GM12878 (cell line): ENCODE results near the gene DYNLT2B. TPM values are rescaled to one million over a fixed set of nuclear protein-coding genes. Genes with fewer than 3 reads are reported as not detected.

Experiments used
- ATAC-seq: fragments of 200-7000 bp; cut with Tn5 transposase; 3 replicates; pipeline ENCODE4 v1.9.1; 2020; ENCODE audit warnings: mild to moderate bottlenecking, moderate library complexity
- BruUV-seq: library from RNA; stranded (reverse); fragments of 400-500 nt; replicated peaks from 2 replicates; lab custom pipeline; 2021; lab: Mats Ljungman, UMichigan
- CTCF ChIA-PET: fragments of 300-600 bp; sonication (Branson Sonifier 250); formaldehyde crosslinking; extraction: SDS; loops from one replicate; lab custom pipeline; 2021; ENCODE audit warnings: inconsistent platforms; lab: Yijun Ruan, JAX
- POLR2A ChIA-PET: fragments of 350-600 bp; formaldehyde crosslinking; extraction: SDS; loops from one replicate; lab custom pipeline; 2021; ENCODE audit warnings: inconsistent platforms; lab: Charles Lee
- RAD21 ChIA-PET: fragments of 300-600 bp; sonication (Branson Sonifier 250); formaldehyde crosslinking; loops from one replicate; lab custom pipeline; 2023; ENCODE audit warnings: antibody characterized with exemption; ENCODE audit not compliant: unreplicated experiment; lab: Charles Lee
- SMC1A ChIA-PET: fragments of 300-600 bp; sonication (Branson Sonifier 250); formaldehyde crosslinking; loops from one replicate; lab custom pipeline; 2023; ENCODE audit not compliant: unreplicated experiment, uncharacterized antibody; lab: Charles Lee
- DNase-seq: peaks from one replicate; pipeline ENCODE4 v3.0.0-alpha.2; 2011; ENCODE audit warnings: low read depth, low spot score
- FAIRE-seq: peaks from 3 replicates; lab custom pipeline; 2011; peaks lifted over from hg19 to GRCh38; lab: Jason Lieb, UNC
- H2AFZ ChIP-seq: 2 replicates; pipeline ENCODE4 v1.6.0; 2011; ENCODE audit warnings: low read depth, low read length, control low read depth; ENCODE audit not compliant: control insufficient read depth
- H3K27ac ChIP-seq: 2 replicates; pipeline ENCODE4 v1.5.1; 2011; ENCODE audit warnings: control low read depth; ENCODE audit not compliant: control insufficient read depth, insufficient read depth
- H3K27me3 ChIP-seq, 2 experiments: replicated peaks in 1 of 2; 2 replicates each; pipeline versions ENCODE4 v1.6.0 to v1.6.1; 2011; ENCODE audit warnings: low read length in 1 of 2; ENCODE audit not compliant: control insufficient read depth in 2 of 2, insufficient read depth in 2 of 2
- H3K36me3 ChIP-seq, 2 experiments: 2 replicates each; pipeline ENCODE4 v1.5.1; 2011; ENCODE audit warnings: low read length in 1 of 2; ENCODE audit not compliant: control insufficient read depth in 2 of 2, insufficient read depth in 2 of 2
- H3K4me1 ChIP-seq: 2 replicates; pipeline ENCODE4 v1.6.1; 2011; ENCODE audit warnings: mild to moderate bottlenecking, low read length, moderate library complexity, mixed read lengths; ENCODE audit not compliant: control insufficient read depth, insufficient read depth
- H3K4me2 ChIP-seq: 2 replicates; pipeline ENCODE4 v1.6.0; 2011; ENCODE audit warnings: control low read depth; ENCODE audit not compliant: control insufficient read depth, insufficient read depth
- H3K4me3 ChIP-seq: fragments of 200-600 bp; sonication (generic); 2 replicates; pipeline ENCODE4 v1.5.1; 2016
- H3K79me2 ChIP-seq: 2 replicates; pipeline ENCODE4 v1.6.0; 2011; ENCODE audit warnings: low read length; ENCODE audit not compliant: control insufficient read depth, insufficient read depth
- H3K9ac ChIP-seq: 2 replicates; pipeline ENCODE4 v1.8.0; 2011; ENCODE audit warnings: low read length, control low read depth, mixed read lengths; ENCODE audit not compliant: control insufficient read depth, insufficient read depth
- H3K9me3 ChIP-seq: replicated peaks from 3 replicates; pipeline ENCODE4 v1.5.1; 2011; ENCODE audit warnings: mild to moderate bottlenecking, low read length; ENCODE audit not compliant: control insufficient read depth, insufficient read depth
- H4K20me1 ChIP-seq: 2 replicates; pipeline ENCODE4 v1.6.0; 2011; ENCODE audit not compliant: control insufficient read depth, insufficient read depth
- BRCA1 ChIP-seq: IDR thresholded peaks from 2 replicates; pipeline ENCODE4 v1.6.1; 2011; ENCODE audit warnings: low read depth, low read length, improper control_type of control experiment
- CBX5 ChIP-seq: sonication (generic); IDR thresholded peaks from 2 replicates; pipeline ENCODE4 v1.6.1; 2016; ENCODE audit warnings: low read depth, moderate library complexity, mild to moderate bottlenecking, inconsistent platforms
- CREB1 ChIP-seq: IDR thresholded peaks from 2 replicates; pipeline ENCODE4 v1.6.1; 2012; ENCODE audit warnings: low read depth, mild to moderate bottlenecking, inconsistent platforms
- FOS ChIP-seq: IDR thresholded peaks from 3 replicates; pipeline ENCODE4 v1.6.1; 2011; ENCODE audit warnings: borderline replicate concordance; ENCODE audit not compliant: insufficient read length; ENCODE audit errors: extremely low read depth
- FOXM1 ChIP-seq: IDR thresholded peaks from 2 replicates; pipeline ENCODE4 v1.6.1; 2012; ENCODE audit warnings: low read depth, mild to moderate bottlenecking, inconsistent platforms, low read length, moderate library complexity
- GATAD2B ChIP-seq: fragments of 450-650 bp; conservative IDR thresholded peaks from 2 replicates; pipeline ENCODE4 v1.6.1; 2017; ENCODE audit warnings: low read depth, mild to moderate bottlenecking, moderate library complexity
- IKZF2 ChIP-seq, 2 experiments: fragments of 450-650 bp; IDR thresholded peaks; 2 replicates each; pipeline ENCODE4 v1.6.1; 2017; ENCODE audit warnings: mild to moderate bottlenecking in 2 of 2, moderate library complexity in 2 of 2
- LARP7 ChIP-seq: fragments of 450-650 bp; IDR thresholded peaks from 2 replicates; pipeline ENCODE4 v1.6.1; 2017; ENCODE audit warnings: mild to moderate bottlenecking
- MTA2 ChIP-seq: fragments of 450-650 bp; IDR thresholded peaks from 2 replicates; pipeline ENCODE4 v1.6.1; 2016; ENCODE audit warnings: low read depth, mild to moderate bottlenecking, moderate library complexity
- NFYA ChIP-seq: IDR thresholded peaks from 2 replicates; pipeline ENCODE4 v1.6.1; 2011; ENCODE audit warnings: low read depth, mild to moderate bottlenecking, low read length, improper control_type of control experiment, borderline replicate concordance
- PML ChIP-seq: IDR thresholded peaks from 2 replicates; pipeline ENCODE4 v1.6.1; 2012; ENCODE audit warnings: low read length, inconsistent platforms
- POLR2A ChIP-seq: IDR thresholded peaks from 2 replicates; pipeline ENCODE4 v1.6.1; 2011; ENCODE audit warnings: low read depth, mild to moderate bottlenecking, low read length
- RUNX3 ChIP-seq: IDR thresholded peaks from 2 replicates; pipeline ENCODE4 v1.6.1; 2012; ENCODE audit warnings: low read length, inconsistent platforms
- SMAD1 ChIP-seq: fragments of 450-650 bp; IDR thresholded peaks from 2 replicates; pipeline ENCODE4 v1.6.1; 2018; ENCODE audit warnings: mild to moderate bottlenecking, low read depth; ENCODE audit not compliant: partially characterized antibody
- SPI1 ChIP-seq: IDR thresholded peaks from 2 replicates; pipeline ENCODE4 v1.6.1; 2011; ENCODE audit warnings: low read depth, mild to moderate bottlenecking, low read length, moderate library complexity, borderline replicate concordance; ENCODE audit not compliant: insufficient read depth
- ZBED1 ChIP-seq: IDR thresholded peaks from 2 replicates; pipeline ENCODE4 v1.6.1; 2016; ENCODE audit warnings: borderline replicate concordance
- WGBS: methylation state at CpG from one replicate; pipeline ENCODE4 v1.1.6; 2016; ENCODE audit warnings: low lambda C conversion rate; ENCODE audit not compliant: insufficient replicate concordance, insufficient coverage; ENCODE audit errors: missing lambda C conversion rate; 5-methylcytosine and 5-hydroxymethylcytosine counted together
- in situ Hi-C: fragments of 300-500 bp; cut with MboI; formaldehyde crosslinking; loops from 9 replicates; pipeline ENCODE4 v1.14.3; 2018; ENCODE audit warnings: mixed read lengths
- intact Hi-C: fragments of 100-400 bp; cut with micrococcal nuclease; formaldehyde crosslinking; loops from one replicate; pipeline ENCODE4 v1.14.2; 2022; ENCODE audit not compliant: unreplicated experiment
- polyA plus RNA-seq, 11 experiments: library from polyadenylated mRNA; depleted of rRNA in 4 of 11; unstranded in 6 of 11; stranded (reverse) in 5 of 11; fragments of >200 nt; fragmentation: Nextera tagmentation in 4 of 11; fragmentation: Illumina TruSeq in 1 of 11; extraction: Ambion mirVana in 4 of 11; extraction: Trizol in 1 of 11; gene quantifications; 1 replicate in 1 of 11; 2 replicates in 10 of 11; pipeline versions ENCODE4 v1.2.1 to v1.2.3, GENCODE V29; 2011 to 2016; ENCODE audit warnings: inconsistent platforms in 2 of 11, missing spikeins in 2 of 11, low read depth in 1 of 11
- total RNA-seq, 4 experiments: library from RNA; depleted of rRNA in 3 of 4; stranded (reverse); fragments of >200 nt in 3 of 4; fragmentation: Illumina TruSeq in 1 of 4; extraction: Trizol in 1 of 4; gene quantifications; 2 replicates each; pipeline versions ENCODE4 v1.2.1 to v1.2.3, GENCODE V29; 2013 to 2021
- TF ChIP-seq, protein P1 (sequence below): fragments of 450-650 bp; IDR thresholded peaks from 2 replicates; pipeline ENCODE4 v1.6.1; 2017; ENCODE audit warnings: mild to moderate bottlenecking, low read depth, inconsistent platforms; ENCODE audit not compliant: poor library complexity, severe bottlenecking
- TF ChIP-seq, protein P2 (sequence below): fragments of 450-650 bp; IDR thresholded peaks from 2 replicates; pipeline ENCODE4 v1.6.1; 2014; ENCODE audit warnings: mild to moderate bottlenecking

Gene DYNLT2B
- total and polyA plus RNA-seq, 10 of the 15 experiments (the other 5 are each of a cell fraction or from before 2014, with no cell fraction given), result 8.6 to 89.7 (median 21.9) TPM

DNA sequence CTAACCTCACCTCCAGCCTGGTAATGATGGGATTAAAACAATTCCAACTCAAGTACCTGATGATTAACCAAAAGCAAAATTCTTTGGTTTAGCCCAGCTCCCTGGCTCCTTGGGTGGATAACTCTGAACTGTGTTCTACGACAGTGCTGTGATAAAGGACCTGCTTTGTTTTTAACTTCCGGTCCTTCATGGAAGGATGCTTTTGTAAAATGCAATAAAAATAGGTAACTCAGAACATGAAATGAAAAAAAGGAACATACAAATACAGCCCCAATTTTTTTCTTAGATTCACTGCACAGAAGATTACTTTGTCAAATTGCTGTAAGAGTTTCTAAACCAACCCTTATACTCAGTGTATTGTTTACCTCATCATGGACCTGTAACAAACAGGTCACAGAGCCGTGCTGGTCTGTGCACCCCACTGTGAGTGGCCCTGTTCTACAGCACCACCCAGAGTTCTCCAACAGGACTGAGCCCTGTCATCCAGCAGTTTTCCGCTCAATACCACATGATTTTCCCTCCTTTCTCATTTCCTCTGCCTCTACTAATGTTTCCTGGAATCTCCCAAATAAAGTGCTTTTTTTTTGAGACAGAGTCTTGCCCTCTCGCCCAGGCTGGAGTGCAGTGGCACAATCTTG, 25.6 kb downstream of the DYNLT2B start (continued):
- TF ChIP-seq, protein P1, sequence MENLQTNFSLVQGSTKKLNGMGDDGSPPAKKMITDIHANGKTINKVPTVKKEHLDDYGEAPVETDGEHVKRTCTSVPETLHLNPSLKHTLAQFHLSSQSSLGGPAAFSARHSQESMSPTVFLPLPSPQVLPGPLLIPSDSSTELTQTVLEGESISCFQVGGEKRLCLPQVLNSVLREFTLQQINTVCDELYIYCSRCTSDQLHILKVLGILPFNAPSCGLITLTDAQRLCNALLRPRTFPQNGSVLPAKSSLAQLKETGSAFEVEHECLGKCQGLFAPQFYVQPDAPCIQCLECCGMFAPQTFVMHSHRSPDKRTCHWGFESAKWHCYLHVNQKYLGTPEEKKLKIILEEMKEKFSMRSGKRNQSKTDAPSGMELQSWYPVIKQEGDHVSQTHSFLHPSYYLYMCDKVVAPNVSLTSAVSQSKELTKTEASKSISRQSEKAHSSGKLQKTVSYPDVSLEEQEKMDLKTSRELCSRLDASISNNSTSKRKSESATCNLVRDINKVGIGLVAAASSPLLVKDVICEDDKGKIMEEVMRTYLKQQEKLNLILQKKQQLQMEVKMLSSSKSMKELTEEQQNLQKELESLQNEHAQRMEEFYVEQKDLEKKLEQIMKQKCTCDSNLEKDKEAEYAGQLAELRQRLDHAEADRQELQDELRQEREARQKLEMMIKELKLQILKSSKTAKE, result no peak
- TF ChIP-seq BRCA1 (no peak), POLR2A (peak; percentile 38; the same call in 1 of the 2 replicates), CBX5 (no peak)

- peak overlapping the region; percentile 91 for H2AFZ ChIP-seq
- no peaks in the 10 kb centered on the region for H3K9me3 ChIP-seq
- peak overlapping the region; percentile 79 for H3K4me3 ChIP-seq
- ChIA-PET POLR2A (interaction anchor here (1.3 kb wide), 1 partner anchor 15 kb away, joined by 3 read pairs; no protein-coding TSS in a partner anchor), CTCF (no interaction called here), RAD21 (no interaction called here), SMC1A (interaction anchor here (1.1 to 1.9 kb wide), 2 partner anchors 16 to 70 kb away, joined by 3 to 4 read pairs; no protein-coding TSS in a partner anchor)
- peak overlapping the region; percentile 94 for H3K27ac ChIP-seq
- H4K20me1 ChIP-seq, result no peaks in the 10 kb centered on the region
- peaks cover 9% of the 10 kb centered on the region for H3K4me1 ChIP-seq
- in situ Hi-C loops, result no loop called here
- DNase-seq (no peak), FAIRE-seq (no peak), ATAC-seq (no peak)
- no peaks in the 10 kb centered on the region for H3K27me3 ChIP-seq
- BruUV-seq, result no TSS peak
- intact Hi-C loops, result no loop called here
- no peaks in the 10 kb centered on the region for H3K36me3 ChIP-seq
- peak overlapping the region; percentile 89 for H3K4me2 ChIP-seq
- peak; percentile 16; the same call in 1 of the 2 replicates for TF ChIP-seq SPI1
- no peak for TF ChIP-seq LARP7
- TF ChIP-seq IKZF2 (IDR thresholded peaks at IDR 0.05), result peak in 1 of 2 experiments; percentile 25; a peak in 1 of 4 replicates
- TF ChIP-seq FOS, result no peak
- TF ChIP-seq FOXM1, result no peak
- TF ChIP-seq CREB1, result no peak
- 0 out of 2 replicates have a peak, but pooled peaks have one; percentile 8 for TF ChIP-seq GATAD2B
- no peak for TF ChIP-seq SMAD1
- TF ChIP-seq RUNX3, result no peak
- TF ChIP-seq NFYA, result no peak
- no peak for TF ChIP-seq PML
- TF ChIP-seq ZBED1, result no peak
- TF ChIP-seq, protein P2, sequence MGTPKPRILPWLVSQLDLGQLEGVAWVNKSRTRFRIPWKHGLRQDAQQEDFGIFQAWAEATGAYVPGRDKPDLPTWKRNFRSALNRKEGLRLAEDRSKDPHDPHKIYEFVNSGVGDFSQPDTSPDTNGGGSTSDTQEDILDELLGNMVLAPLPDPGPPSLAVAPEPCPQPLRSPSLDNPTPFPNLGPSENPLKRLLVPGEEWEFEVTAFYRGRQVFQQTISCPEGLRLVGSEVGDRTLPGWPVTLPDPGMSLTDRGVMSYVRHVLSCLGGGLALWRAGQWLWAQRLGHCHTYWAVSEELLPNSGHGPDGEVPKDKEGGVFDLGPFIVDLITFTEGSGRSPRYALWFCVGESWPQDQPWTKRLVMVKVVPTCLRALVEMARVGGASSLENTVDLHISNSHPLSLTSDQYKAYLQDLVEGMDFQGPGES, result no peak
- no peak for TF ChIP-seq MTA2
- peaks cover 50% of the 10 kb centered on the region for H3K79me2 ChIP-seq
- 0% methylated on average over 17 of the region's 17 CpGs for WGBS
- peak overlapping the region; percentile 96 for H3K9ac ChIP-seq
These were observed 29.9 kb downstream of the DYNLT2B start for GRCh38 chr3:196288141-196288460.
